PC-3 (cell line): ENCODE measurements around the gene IFNG. TPM values are rescaled to one million over a fixed set of nuclear protein-coding genes. Genes with fewer than 3 reads are reported as not detected.

Source experiments
- ATAC-seq: fragments of 200-7000 bp; cut with Tn5 transposase; 2 replicates; pipeline ENCODE4 v1.9.1; 2020; ENCODE audit warnings: mild to moderate bottlenecking, moderate library complexity
- BruUV-seq: library from RNA; stranded (reverse); fragments of 400-500 nt; replicated peaks from 2 replicates; lab custom pipeline; 2021; lab: Mats Ljungman, UMichigan
- CTCF ChIA-PET: fragments of 300-600 bp; sonication (Branson Sonifier 250); formaldehyde crosslinking; loops from one replicate; lab custom pipeline; 2022; ENCODE audit warnings: antibody characterized with exemption; lab: Charles Lee
- POLR2A ChIA-PET: fragments of 300-600 bp; sonication (Branson Sonifier 250); formaldehyde crosslinking; loops from one replicate; lab custom pipeline; 2022; ENCODE audit warnings: antibody characterized with exemption; ENCODE audit not compliant: unreplicated experiment; lab: Charles Lee
- DNase-seq: peaks from one replicate; pipeline ENCODE4 v3.0.0-alpha.2; 2015
- H2AFZ ChIP-seq: fragments of 300-600 bp; sonication (generic); 2 replicates; pipeline ENCODE4 v1.6.0; 2016; ENCODE audit warnings: antibody characterized with exemption, low read length
- H3F3A ChIP-seq: fragments of 300-600 bp; sonication (generic); one replicate; pipeline ENCODE4 v1.6.0; 2017; ENCODE audit warnings: antibody characterized with exemption, low read length, control low read depth, mild to moderate bottlenecking; ENCODE audit not compliant: unreplicated experiment
- H3K27ac ChIP-seq: fragments of 300-600 bp; sonication (generic); 2 replicates; pipeline ENCODE4 v1.5.1; 2016; ENCODE audit warnings: mild to moderate bottlenecking, low read length
- H3K27me3 ChIP-seq: fragments of 300-600 bp; sonication (generic); 2 replicates; pipeline ENCODE4 v1.6.1; 2016; ENCODE audit warnings: low read length, mixed read lengths
- H3K36me3 ChIP-seq: fragments of 300-600 bp; sonication (generic); 2 replicates; pipeline ENCODE4 v1.6.1; 2016; ENCODE audit warnings: low read depth, mixed run types, low read length, mixed read lengths
- H3K4me1 ChIP-seq: fragments of 300-600 bp; sonication (generic); 2 replicates; pipeline ENCODE4 v1.5.1; 2016; ENCODE audit warnings: low read length; ENCODE audit not compliant: insufficient read depth
- H3K4me2 ChIP-seq: fragments of 300-600 bp; sonication (generic); 2 replicates; pipeline ENCODE4 v1.6.0; 2016; ENCODE audit warnings: low read length
- H3K4me3 ChIP-seq: fragments of 300-600 bp; sonication (generic); 2 replicates; pipeline ENCODE4 v1.5.1; 2016; ENCODE audit warnings: mild to moderate bottlenecking, low read length, mixed read lengths
- H3K79me2 ChIP-seq: fragments of 300-600 bp; sonication (generic); 2 replicates; pipeline ENCODE4 v1.6.1; 2017; ENCODE audit warnings: low read length, mixed read lengths
- H3K9ac ChIP-seq: fragments of 300-600 bp; sonication (generic); 2 replicates; pipeline ENCODE4 v1.6.0; 2016; ENCODE audit warnings: mild to moderate bottlenecking, low read length
- H3K9me2 ChIP-seq: fragments of 300-600 bp; sonication (generic); replicated peaks from 2 replicates; pipeline ENCODE4 v1.6.1; 2016; ENCODE audit warnings: mixed run types, low read length, mixed read lengths
- H3K9me3 ChIP-seq: fragments of 300-600 bp; sonication (generic); 2 replicates; pipeline ENCODE4 v1.6.1; 2016; ENCODE audit warnings: low read length, mixed read lengths
- H4K20me1 ChIP-seq: fragments of 300-600 bp; sonication (generic); 2 replicates; pipeline ENCODE4 v1.6.1; 2016; ENCODE audit warnings: low read length, mixed read lengths
- CTCF ChIP-seq: fragments of 300-600 bp; sonication (generic); conservative IDR thresholded peaks from 2 replicates; pipeline ENCODE4 v1.5.1; 2017; ENCODE audit warnings: antibody characterized with exemption, low read depth, mild to moderate bottlenecking, low read length
- EZH2 ChIP-seq: fragments of 300-600 bp; sonication (generic); IDR thresholded peaks from one replicate; pipeline ENCODE4 v1.6.1; 2017; ENCODE audit warnings: antibody characterized with exemption, mild to moderate bottlenecking, low read length; ENCODE audit not compliant: unreplicated experiment
- EZH2phosphoT487 ChIP-seq: fragments of 300-600 bp; sonication (generic); IDR thresholded peaks from 2 replicates; pipeline ENCODE4 v1.6.1; 2018; ENCODE audit warnings: mild to moderate bottlenecking, antibody characterized with exemption, low read length, borderline replicate concordance
- intact Hi-C: fragments of 100-400 bp; cut with micrococcal nuclease; formaldehyde crosslinking; loops from 2 replicates; pipeline ENCODE4 v1.9.0; 2023
- total RNA-seq: library from RNA; depleted of rRNA; stranded (reverse); fragments of >200 nt; gene quantifications from 2 replicates; pipeline ENCODE4 v1.2.3, GENCODE V29; 2014

IFNG gene
- total RNA-seq, 1 experiment from 2014 or later: not detected

DNA sequence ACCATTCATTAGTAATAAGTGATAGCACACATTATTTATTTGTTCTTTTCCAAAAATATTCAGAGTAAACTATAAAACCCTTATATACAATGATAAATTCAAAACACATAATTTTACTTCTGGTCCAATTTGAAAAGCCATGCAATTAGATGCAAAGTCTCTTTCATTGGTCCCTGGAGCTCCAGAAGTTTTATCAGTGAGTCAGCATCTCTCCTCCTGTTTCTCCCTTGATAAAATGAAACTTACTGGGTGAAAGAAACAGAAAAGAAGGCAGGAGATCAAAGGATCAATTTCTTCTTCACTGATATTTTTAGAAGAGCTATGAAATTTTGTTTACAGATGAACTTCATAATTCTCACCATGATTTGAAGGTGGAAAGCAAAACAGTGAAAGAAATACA lies 47.5 kb downstream of the IFNG start:
- POLR2A ChIA-PET: no interaction called here
- Histone ChIP-seq H3K9ac (no peak overlapping the region), H3K27me3 (peaks cover 3% of the 10 kb centered on the region), H2AFZ (no peak overlapping the region), H3K36me3 (no peaks in the 10 kb centered on the region), H3K9me3 (no peaks in the 10 kb centered on the region), H3F3A (no peaks in the 10 kb centered on the region), H3K27ac (no peak overlapping the region), H3K79me2 (no peaks in the 10 kb centered on the region), H3K4me3 (no peak overlapping the region), H3K4me2 (no peak overlapping the region), H3K9me2 (no peaks in the 10 kb centered on the region), H3K4me1 (no peaks in the 10 kb centered on the region), H4K20me1 (no peaks in the 10 kb centered on the region)
- BruUV-seq: no TSS peak
- CTCF ChIA-PET: no interaction called here
- ATAC-seq (no peak), DNase-seq (no peak)
- TF ChIP-seq EZH2phosphoT487: no peak
- TF ChIP-seq CTCF: no peak
- no peak for TF ChIP-seq EZH2
- intact Hi-C loops: no loop called here

DNA sequence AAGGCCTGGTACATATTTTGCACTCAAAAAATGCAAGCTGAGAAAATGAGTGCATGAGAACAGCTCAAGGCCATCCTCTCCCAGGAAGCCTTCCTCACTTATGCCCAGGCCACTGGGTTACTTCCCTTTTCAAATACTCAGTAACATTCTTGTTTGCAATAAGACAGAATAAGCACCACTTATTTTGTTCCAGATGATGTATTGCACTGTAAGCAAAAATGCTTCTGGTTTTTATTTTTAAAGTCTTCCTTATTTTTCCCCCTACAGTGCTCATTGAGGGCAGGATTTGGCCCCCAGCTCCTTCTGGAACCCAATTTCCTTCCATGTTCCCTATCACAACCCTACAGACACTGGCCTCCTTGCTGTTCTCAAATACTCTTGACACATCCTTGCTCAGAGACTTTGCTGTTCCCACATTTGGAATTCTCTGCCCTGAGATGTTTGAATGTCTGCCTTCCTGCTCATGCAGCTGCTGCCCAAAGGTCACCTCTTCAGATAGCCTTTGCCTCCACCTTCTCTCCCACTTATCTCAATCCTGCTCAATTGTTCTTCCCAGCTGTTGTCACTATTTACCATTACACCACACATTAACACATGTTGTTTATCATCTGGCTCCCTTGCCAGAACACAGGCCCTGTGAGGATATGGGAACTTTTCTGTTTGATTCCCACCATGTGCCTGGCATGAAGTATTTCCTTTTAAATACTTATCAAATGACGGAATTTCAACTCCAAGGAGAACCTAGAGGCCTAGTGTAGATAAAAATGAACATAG lies 49.9 kb downstream of the IFNG start:
- Histone ChIP-seq H3F3A (no peaks in the 10 kb centered on the region), H3K4me3 (no peak overlapping the region), H3K27me3 (no peaks in the 10 kb centered on the region), H3K79me2 (no peaks in the 10 kb centered on the region), H3K4me1 (no peaks in the 10 kb centered on the region), H3K36me3 (no peaks in the 10 kb centered on the region), H3K9ac (no peak overlapping the region), H3K4me2 (no peak overlapping the region), H3K27ac (no peak overlapping the region), H3K9me2 (no peaks in the 10 kb centered on the region), H2AFZ (no peak overlapping the region), H4K20me1 (no peaks in the 10 kb centered on the region), H3K9me3 (no peaks in the 10 kb centered on the region)
- DNase-seq (no peak), ATAC-seq (no peak)
- no peak for TF ChIP-seq EZH2
- TF ChIP-seq EZH2phosphoT487: no peak
- TF ChIP-seq CTCF: no peak
- ChIA-PET CTCF (interaction anchor here (0.5 kb wide), 1 partner anchor 48 kb away, joined by 6 read pairs; no protein-coding TSS in a partner anchor), POLR2A (no interaction called here)
- intact Hi-C loops: no loop called here
- no TSS peak for BruUV-seq

GRCh38 chr12:68109001-68109400 lies 50.5 kb downstream of the IFNG start:
- POLR2A ChIA-PET: no interaction called here
- H3K9me2 ChIP-seq: no peaks in the 10 kb centered on the region
- H3K4me3 ChIP-seq: no peak overlapping the region
- DNase-seq (no peak), ATAC-seq (no peak)
- no TSS peak for BruUV-seq
- H3K9ac ChIP-seq: no peak overlapping the region
- H3K9me3 ChIP-seq: no peaks in the 10 kb centered on the region
- H3K4me2 ChIP-seq: no peak overlapping the region
- no peaks in the 10 kb centered on the region for H3F3A ChIP-seq
- H3K27ac ChIP-seq: no peak overlapping the region
- H4K20me1 ChIP-seq: no peaks in the 10 kb centered on the region
- H3K36me3 ChIP-seq: no peaks in the 10 kb centered on the region
- no peaks in the 10 kb centered on the region for H3K4me1 ChIP-seq
- TF ChIP-seq EZH2: no peak
- no peak for TF ChIP-seq EZH2phosphoT487
- no peak for TF ChIP-seq CTCF
- intact Hi-C loops: no loop called here
- CTCF ChIA-PET: no interaction called here
- no peaks in the 10 kb centered on the region for H3K79me2 ChIP-seq
- no peak overlapping the region for H2AFZ ChIP-seq
- H3K27me3 ChIP-seq: no peaks in the 10 kb centered on the region
